ENCODE data around the gene TIMELESS. TPM values are rescaled to one million over a fixed set of nuclear protein-coding genes. Genes with fewer than 3 reads are reported as not detected.
"Not testable (repeated sequence)": the region's sequence is repeated elsewhere in the genome, so short reads cannot be mapped to it uniquely, and the experiment has no call there.

Gene TIMELESS
- total RNA-seq, 1 donor from 2014 or later, result 11.7 TPM

DNA sequence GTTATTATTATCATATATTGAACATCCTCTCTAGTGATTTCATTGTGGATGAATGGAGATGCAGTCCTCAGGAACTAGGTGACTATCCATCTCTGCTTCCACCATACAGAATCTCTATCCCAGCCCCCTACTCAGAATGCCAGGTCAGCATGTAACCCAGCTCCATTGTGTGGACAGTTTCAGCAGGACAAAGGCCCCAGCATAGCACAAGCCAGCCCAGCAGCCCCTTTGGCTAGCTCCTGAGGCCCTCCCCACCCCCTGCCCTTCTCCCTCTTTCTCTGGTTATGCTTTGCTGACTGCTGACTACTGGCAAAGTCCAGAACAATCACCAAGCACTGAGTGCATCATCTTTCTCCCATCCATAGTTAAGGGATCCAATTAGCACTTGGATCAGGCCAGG, 13.3 kb upstream of the TIMELESS start:
- DNase-seq (ENCODE audit: low read depth in 2 of 2), result no peak

DNA sequence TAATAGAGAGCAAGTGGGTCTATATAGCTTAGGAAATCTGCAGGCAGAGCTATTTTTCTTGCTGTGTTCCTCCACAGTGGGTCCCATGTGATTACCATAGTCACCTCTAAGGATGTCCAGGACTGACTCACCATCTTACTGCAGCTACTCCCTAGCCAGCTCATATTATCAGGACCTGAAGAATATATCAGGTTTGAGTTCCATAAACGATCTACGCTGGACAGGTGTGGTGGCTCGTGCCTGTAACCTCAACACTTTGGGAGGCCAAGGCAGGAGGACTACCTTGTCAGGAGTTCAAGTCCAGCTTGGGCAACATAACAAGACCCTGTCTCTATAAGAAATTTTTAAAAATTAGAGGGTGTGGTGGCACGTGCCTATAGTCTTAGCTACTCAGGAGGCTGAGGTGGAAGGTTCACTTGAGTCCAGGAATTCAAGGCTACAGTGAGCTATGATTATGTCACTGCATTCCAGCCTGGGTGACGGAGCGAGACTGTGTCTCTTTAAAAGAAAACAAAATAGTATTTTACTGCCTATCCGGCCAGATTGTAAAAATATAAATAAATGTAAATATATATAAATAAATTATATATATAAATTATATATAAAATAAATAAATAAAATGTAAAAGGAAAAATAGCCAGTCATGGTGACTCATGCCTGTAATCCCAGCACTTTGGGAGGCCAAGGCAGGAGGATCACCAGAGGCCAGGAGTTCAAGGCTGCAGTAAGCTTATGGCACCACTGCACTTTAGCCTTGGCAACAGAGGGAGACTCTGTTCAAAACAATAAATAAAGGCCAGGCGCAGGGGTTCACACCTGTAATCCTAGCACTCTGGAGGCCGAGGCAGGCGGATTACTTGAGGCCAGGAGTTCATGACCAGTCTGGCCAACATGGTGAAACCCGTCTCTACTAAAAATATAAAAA, 12.3 kb upstream of the TIMELESS start:
- DNase-seq (ENCODE audit: low read depth in 2 of 2), result no peak

GRCh38 chr12:56457817-56458216, 8.6 kb upstream of the TIMELESS start:
- no peak for DNase-seq (ENCODE audit: low read depth in 2 of 2)

- no peak for DNase-seq (ENCODE audit: low read depth in 2 of 2)
These were observed 5.3 kb upstream of the TIMELESS start, which contains the start of gene MIP for GRCh38 chr12:56454557-56454956. Gene MIP, minus strand, starts transcription at chr12:56454657. Its CDS starts 44 bp downstream, at chr12:56454613.

GRCh38 chr12:56451147-56451546, 1.9 kb upstream of the TIMELESS start:
- no peak for DNase-seq (ENCODE audit: low read depth in 2 of 2)

DNA sequence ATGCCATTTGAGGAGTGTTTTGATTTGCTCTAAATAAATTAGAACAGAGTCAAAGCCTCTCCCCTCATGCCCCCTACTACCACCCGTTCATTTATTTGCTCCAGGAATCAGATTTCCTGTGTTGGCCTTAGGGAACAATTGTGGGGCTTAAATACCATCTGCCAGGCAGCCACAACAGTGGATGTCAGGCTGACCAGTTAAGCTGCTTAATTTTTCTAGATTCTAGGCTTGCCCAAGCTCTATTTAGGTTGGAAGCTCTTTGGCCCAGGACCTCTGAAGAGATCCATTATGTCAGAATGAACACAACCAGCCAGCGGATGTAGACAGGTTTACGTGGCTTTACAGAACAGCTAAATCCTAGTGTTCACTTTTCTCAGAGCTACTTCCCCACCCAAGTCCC, 1.0 kb upstream of the TIMELESS start:
- no peak for DNase-seq (ENCODE audit: low read depth in 2 of 2)

- no peak for DNase-seq (ENCODE audit: low read depth in 2 of 2)
These were observed 377 bp upstream of the TIMELESS start for GRCh38 chr12:56449622-56449984.

GRCh38 chr12:56443208-56443607, 6.0 kb downstream of the TIMELESS start:
- DNase-seq (ENCODE audit: low read depth in 2 of 2), result not testable (repeated sequence)

- no peak for DNase-seq (ENCODE audit: low read depth in 2 of 2)
These were observed 11.6 kb downstream of the TIMELESS start for GRCh38 chr12:56437430-56438176.

DNA sequence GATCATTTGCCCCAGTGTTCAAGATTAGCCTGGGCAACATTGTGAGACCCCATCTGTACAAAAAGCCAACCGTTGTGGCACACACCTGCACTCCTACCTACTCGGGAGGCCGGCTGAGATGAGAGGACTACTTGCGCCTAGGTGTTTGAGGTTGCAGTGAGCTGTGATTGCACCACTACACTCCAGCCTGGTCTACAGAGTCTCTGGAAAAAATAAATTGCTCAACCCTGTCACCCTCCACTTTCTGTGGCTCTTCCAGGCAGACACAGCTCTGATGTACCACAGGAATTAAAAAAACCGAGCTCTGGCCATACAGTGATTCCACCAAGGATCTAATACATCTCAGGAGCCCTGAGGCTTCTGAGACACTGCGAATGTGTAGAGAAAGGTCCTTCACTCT, 14.4 kb downstream of the TIMELESS start:
- DNase-seq (ENCODE audit: low read depth in 2 of 2), result no peak

- DNase-seq (ENCODE audit: low read depth in 2 of 2), result no peak
These were observed 17.4 kb downstream of the TIMELESS start for GRCh38 chr12:56431850-56432249.

GRCh38 chr12:56431288-56431687, 17.9 kb downstream of the TIMELESS start:
- no peak for DNase-seq (ENCODE audit: low read depth in 2 of 2)

- no peak for DNase-seq (ENCODE audit: low read depth in 2 of 2)
These were observed 23.2 kb downstream of the TIMELESS start for GRCh38 chr12:56425940-56426438.

GRCh38 chr12:56425193-56425592, 24.0 kb downstream of the TIMELESS start:
- no peak for DNase-seq (ENCODE audit: low read depth in 2 of 2)

GRCh38 chr12:56420411-56420810, 28.8 kb downstream of the TIMELESS start:
- DNase-seq (ENCODE audit: low read depth in 2 of 2), result no peak

DNA sequence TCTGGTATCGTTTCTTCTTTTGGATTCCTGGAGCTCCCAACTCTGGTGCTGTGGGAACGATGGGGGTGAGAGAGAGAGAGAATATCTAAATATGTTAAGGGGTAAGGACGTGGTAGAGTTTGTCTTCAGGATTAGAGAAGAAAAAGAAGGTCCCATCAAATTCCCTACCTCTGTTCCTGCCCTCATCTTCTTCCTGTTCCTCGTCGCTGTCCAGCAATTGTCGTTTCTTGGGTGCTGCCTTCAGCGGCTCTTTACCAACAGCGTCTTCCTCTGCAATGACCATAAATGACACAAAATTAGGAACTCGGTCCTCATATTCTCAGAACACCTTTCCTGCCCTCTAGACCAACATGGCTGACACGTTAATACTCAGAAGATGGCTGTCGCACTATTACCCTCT, 31.5 kb downstream of the TIMELESS start:
- DNase-seq (ENCODE audit: low read depth in 2 of 2), result no peak

DNA sequence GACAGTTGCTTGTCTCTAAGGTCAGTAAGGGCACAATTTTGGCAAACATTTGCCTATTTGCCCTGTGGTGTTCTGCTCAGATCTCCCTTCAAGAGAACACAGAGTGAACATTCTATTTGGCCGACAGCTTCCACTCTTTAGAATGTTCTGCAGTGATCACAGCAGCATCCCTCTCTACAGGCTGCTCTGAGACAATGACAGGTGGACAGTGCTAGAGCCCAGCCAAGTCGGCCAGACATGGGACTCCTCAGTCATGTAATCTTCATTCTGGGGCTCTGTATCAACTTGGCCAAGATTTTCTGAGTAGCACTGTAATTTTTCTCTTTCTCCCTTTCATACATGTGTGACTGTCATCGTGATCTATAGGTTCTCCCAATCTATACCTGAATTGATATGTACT, 34.8 kb downstream of the TIMELESS start:
- DNase-seq (ENCODE audit: low read depth in 2 of 2), result no peak

GRCh38 chr12:56413392-56413791, 35.8 kb downstream of the TIMELESS start:
- no peak for DNase-seq (ENCODE audit: low read depth in 2 of 2)

GRCh38 chr12:56411781-56412639, 37.2 kb downstream of the TIMELESS start:
- DNase-seq (ENCODE audit: low read depth in 2 of 2), result peak; percentile 34 to 55

- no peak for DNase-seq (ENCODE audit: low read depth in 2 of 2)
These were observed 38.5 kb downstream of the TIMELESS start for GRCh38 chr12:56410768-56411167.

- DNase-seq (ENCODE audit: low read depth in 2 of 2), result no peak
These were observed 40.3 kb downstream of the TIMELESS start for GRCh38 chr12:56408799-56409417.

Data from dermis microvascular lymphatic vessel endothelial cell (primary cell).